Panc1 (cell line): ENCODE data around the gene ARMC2. TPM values are rescaled to one million over a fixed set of nuclear protein-coding genes. Genes with fewer than 3 reads are reported as not detected.

Source experiments
- ATAC-seq: fragments of 200-7000 bp; cut with Tn5 transposase; 2 replicates; pipeline ENCODE4 v1.9.1; 2020; ENCODE audit warnings: mild to moderate bottlenecking, moderate library complexity
- BruUV-seq: library from RNA; stranded (reverse); fragments of 400-500 nt; replicated peaks from 2 replicates; lab custom pipeline; 2021; lab: Mats Ljungman, UMichigan
- CTCF ChIA-PET: fragments of 300-600 bp; sonication (Branson Sonifier 250); formaldehyde crosslinking; loops from one replicate; lab custom pipeline; 2022; ENCODE audit warnings: antibody characterized with exemption; lab: Charles Lee
- POLR2A ChIA-PET: fragments of 300-600 bp; sonication (Branson Sonifier 250); formaldehyde crosslinking; loops from one replicate; lab custom pipeline; 2022; ENCODE audit warnings: antibody characterized with exemption; lab: Charles Lee
- DNase-seq: peaks from one replicate; pipeline ENCODE4 v3.0.0-alpha.2; 2010; ENCODE audit warnings: low read depth, low spot score
- H3K27ac ChIP-seq: 2 replicates; pipeline ENCODE4 v1.5.1; 2011; ENCODE audit warnings: mild to moderate bottlenecking, low read length, inconsistent platforms
- H3K27me3 ChIP-seq: fragments of 200-500 bp; sonication (Bioruptor generic); 2 replicates; pipeline ENCODE4 v1.6.0; 2014; ENCODE audit warnings: low read length, inconsistent platforms; ENCODE audit not compliant: control insufficient read depth, insufficient read depth
- H3K36me3 ChIP-seq: fragments of 200-500 bp; sonication (Bioruptor generic); 2 replicates; pipeline ENCODE4 v1.5.1; 2014; ENCODE audit warnings: inconsistent platforms, mild to moderate bottlenecking, low read length, moderate library complexity; ENCODE audit not compliant: control insufficient read depth, insufficient read depth
- H3K4me1 ChIP-seq: 2 replicates; pipeline ENCODE4 v1.5.1; 2011; ENCODE audit warnings: inconsistent platforms, mild to moderate bottlenecking, low read length, moderate library complexity; ENCODE audit not compliant: control insufficient read depth, insufficient read depth
- H3K4me3 ChIP-seq, 2 experiments: 2 replicates each; pipeline ENCODE4 v1.5.1; 2011 to 2012; ENCODE audit warnings: low read depth in 2 of 2, low read length in 2 of 2, mild to moderate bottlenecking in 2 of 2, inconsistent platforms in 1 of 2, moderate library complexity in 1 of 2
- H3K9me3 ChIP-seq: fragments of 200-500 bp; sonication (Bioruptor generic); 2 replicates; pipeline ENCODE4 v1.5.1; 2014; ENCODE audit warnings: low read depth, mild to moderate bottlenecking, inconsistent platforms, low read length, moderate library complexity; ENCODE audit not compliant: control insufficient read depth, insufficient read depth
- CTCF ChIP-seq: fragments of 450-650 bp; IDR thresholded peaks from 2 replicates; pipeline ENCODE4 v1.5.1; 2017; ENCODE audit warnings: mild to moderate bottlenecking
- POLR2AphosphoS5 ChIP-seq: IDR thresholded peaks from 2 replicates; pipeline ENCODE4 v1.6.1; 2012; ENCODE audit warnings: mild to moderate bottlenecking, low read depth, low read length, moderate library complexity
- REST ChIP-seq, 2 experiments: IDR thresholded peaks; 2 replicates each; pipeline ENCODE4 v1.6.1; 2011 to 2012; ENCODE audit warnings: low read depth in 2 of 2, control low read depth in 1 of 2, low read length in 1 of 2, mild to moderate bottlenecking in 1 of 2, moderate library complexity in 1 of 2; ENCODE audit not compliant: insufficient read depth in 1 of 2
- SIN3A ChIP-seq: IDR thresholded peaks from 2 replicates; pipeline ENCODE4 v1.6.1; 2012; ENCODE audit warnings: low read depth, mild to moderate bottlenecking, low read length, moderate library complexity, borderline replicate concordance; ENCODE audit not compliant: insufficient read depth
- TCF7L2 ChIP-seq: IDR thresholded peaks from 2 replicates; pipeline ENCODE4 v1.6.1; 2011; ENCODE audit warnings: mild to moderate bottlenecking, low read depth, low read length, inconsistent platforms
- in situ Hi-C: cut with HindIII; loops from 2 replicates; pipeline ENCODE4 v1.10.0; 2016; ENCODE audit warnings: low sequenced_read_pairs, low pct_unique_long_range_greater_than_20kb
- intact Hi-C: fragments of 100-400 bp; cut with micrococcal nuclease; formaldehyde crosslinking; loops from one replicate; pipeline ENCODE4 v1.10.0; 2022; ENCODE audit not compliant: unreplicated experiment
- total RNA-seq: library from RNA; stranded (reverse); gene quantifications from one replicate; pipeline ENCODE4 v1.2.1, GENCODE V29; 2021; ENCODE audit not compliant: unreplicated experiment

Gene ARMC2
- total RNA-seq, 1 experiment from 2014 or later: 9.3 TPM

GRCh38 chr6:108836061-108836460, 12.2 kb upstream of the ARMC2 start:
- intact Hi-C loops: loop anchor here (5.0 kb wide), 3 partner anchors 54 to 274 kb away; partner anchors contain the start of gene FOXO3
- CTCF ChIA-PET: interaction anchor here (0.5 to 1.9 kb wide), 8 partner anchors 11 to 266 kb away, joined by 3 to 13 read pairs (median 6); no protein-coding TSS in a partner anchor
- in situ Hi-C loops: no loop called here
- no peak overlapping the region for H3K27ac ChIP-seq
- BruUV-seq: no TSS peak
- no peak overlapping the region for H3K4me3 ChIP-seq
- TF ChIP-seq SIN3A: no peak
- POLR2A ChIA-PET: interaction anchor here (0.5 to 0.7 kb wide), 3 partner anchors 157 to 569 kb away, joined by 10 to 14 read pairs (median 12); no protein-coding TSS in a partner anchor
- H3K9me3 ChIP-seq: no peaks in the 10 kb centered on the region
- H3K4me1 ChIP-seq: no peaks in the 10 kb centered on the region
- H3K27me3 ChIP-seq: no peaks in the 10 kb centered on the region; the same call in 1 of the 2 replicates
- DNase-seq: no peak
- H3K36me3 ChIP-seq: no peaks in the 10 kb centered on the region
- no peak for ATAC-seq

GRCh38 chr6:108837236-108837971, 10.8 kb upstream of the ARMC2 start:
- no TSS peak for BruUV-seq
- TF ChIP-seq CTCF (no peak), TCF7L2 (no peak), REST (IDR thresholded peaks at IDR 0.05; ENCODE audit: insufficient read depth in 1 of 2, low read depth in 2 of 2, low read length in 1 of 2) (no peak), POLR2AphosphoS5 (no peak), SIN3A (no peak)
- Histone ChIP-seq H3K4me1 (no peaks in the 10 kb centered on the region), H3K27ac (no peak overlapping the region), H3K36me3 (no peaks in the 10 kb centered on the region), H3K4me3 (no peak overlapping the region), H3K27me3 (no peaks in the 10 kb centered on the region; the same call in 1 of the 2 replicates), H3K9me3 (no peaks in the 10 kb centered on the region)
- CTCF ChIA-PET: interaction anchor here (0.6 kb wide), 1 partner anchor 56 kb away, joined by 3 read pairs; no protein-coding TSS in a partner anchor
- DNase-seq (no peak), ATAC-seq (no peak)
- in situ Hi-C loops: no loop called here
- POLR2A ChIA-PET: no interaction called here
- intact Hi-C loops: loop anchor here (5.0 kb wide), 3 partner anchors 55 to 275 kb away; partner anchors contain the start of gene FOXO3
